ENCODE data around the gene ATP6V1G3.
"Not testable (repeated sequence)": the region's sequence is repeated elsewhere in the genome, so short reads cannot be mapped to it uniquely, and the experiment has no call there.

The ATP6V1G3 gene

GRCh38 chr1:198496216-198497143, 44.0 kb downstream of the ATP6V1G3 start:
- no peak for DNase-seq

GRCh38 chr1:198495631-198496030, 44.8 kb downstream of the ATP6V1G3 start:
- DNase-seq: no peak

- DNase-seq: no peak
These were observed 45.8 kb downstream of the ATP6V1G3 start for GRCh38 chr1:198494658-198495103.

- no peak for DNase-seq
These were observed 46.3 kb downstream of the ATP6V1G3 start for GRCh38 chr1:198494139-198494538.

- no peak for DNase-seq
These were observed 47.2 kb downstream of the ATP6V1G3 start for GRCh38 chr1:198493329-198493728.

- no peak for DNase-seq
These were observed 47.6 kb downstream of the ATP6V1G3 start for GRCh38 chr1:198492872-198493271.

- DNase-seq: no peak
These were observed 48.9 kb downstream of the ATP6V1G3 start for GRCh38 chr1:198491596-198491995.

- DNase-seq: no peak
These were observed 49.5 kb downstream of the ATP6V1G3 start for GRCh38 chr1:198491028-198491427.

- no peak for DNase-seq
These were observed 50.3 kb downstream of the ATP6V1G3 start for GRCh38 chr1:198490224-198490623.

- DNase-seq: no peak
These were observed 53.6 kb downstream of the ATP6V1G3 start for GRCh38 chr1:198486903-198487302.

GRCh38 chr1:198483645-198484044, 56.8 kb downstream of the ATP6V1G3 start:
- DNase-seq: no peak

GRCh38 chr1:198483006-198483405, 57.5 kb downstream of the ATP6V1G3 start:
- DNase-seq: no peak

- DNase-seq: no peak
These were observed 58.8 kb downstream of the ATP6V1G3 start for GRCh38 chr1:198481661-198482060.

GRCh38 chr1:198480876-198481275, 59.6 kb downstream of the ATP6V1G3 start:
- DNase-seq: no peak

GRCh38 chr1:198477354-198477753, 63.1 kb downstream of the ATP6V1G3 start:
- DNase-seq: not testable (repeated sequence)
